CD4-positive, alpha-beta T cell treated with Interleukin-17A for 4 hours (primary cell): Measurements from ENCODE around the gene WBP1L.
"Not testable (repeated sequence)": the region's sequence is repeated elsewhere in the genome, so short reads cannot be mapped to it uniquely, and the experiment has no call there.

Experiments
- DNase-seq: peaks from one replicate; pipeline ENCODE4 v3.0.0-alpha.2; 2020; ENCODE audit warnings: mixed read lengths

Gene WBP1L

GRCh38 chr10:102844190-102844776, 100.5 kb downstream of the WBP1L start:
- DNase-seq, result not testable (repeated sequence)

- DNase-seq, result no peak
Observed at GRCh38 chr10:102845352-102845902, 101.7 kb downstream of the WBP1L start.

- DNase-seq, result no peak
Observed at GRCh38 chr10:102850025-102850518, 106.3 kb downstream of the WBP1L start.

- not testable (repeated sequence) for DNase-seq
Observed at GRCh38 chr10:102853237-102853636, 109.5 kb downstream of the WBP1L start.

- DNase-seq, result not testable (repeated sequence)
Observed at GRCh38 chr10:102855731-102856436, 112.1 kb downstream of the WBP1L start.

GRCh38 chr10:102856758-102857424, 113.1 kb downstream of the WBP1L start:
- DNase-seq, result no peak

- DNase-seq, result no peak
Observed at GRCh38 chr10:102859911-102860310, 116.2 kb downstream of the WBP1L start.

GRCh38 chr10:102863660-102864059, 119.9 kb downstream of the WBP1L start:
- no peak for DNase-seq

- no peak for DNase-seq
Observed at GRCh38 chr10:102865620-102866019, 121.9 kb downstream of the WBP1L start.
